Measurements from ENCODE around the gene ARL6IP4.

The ARL6IP4 gene

DNA sequence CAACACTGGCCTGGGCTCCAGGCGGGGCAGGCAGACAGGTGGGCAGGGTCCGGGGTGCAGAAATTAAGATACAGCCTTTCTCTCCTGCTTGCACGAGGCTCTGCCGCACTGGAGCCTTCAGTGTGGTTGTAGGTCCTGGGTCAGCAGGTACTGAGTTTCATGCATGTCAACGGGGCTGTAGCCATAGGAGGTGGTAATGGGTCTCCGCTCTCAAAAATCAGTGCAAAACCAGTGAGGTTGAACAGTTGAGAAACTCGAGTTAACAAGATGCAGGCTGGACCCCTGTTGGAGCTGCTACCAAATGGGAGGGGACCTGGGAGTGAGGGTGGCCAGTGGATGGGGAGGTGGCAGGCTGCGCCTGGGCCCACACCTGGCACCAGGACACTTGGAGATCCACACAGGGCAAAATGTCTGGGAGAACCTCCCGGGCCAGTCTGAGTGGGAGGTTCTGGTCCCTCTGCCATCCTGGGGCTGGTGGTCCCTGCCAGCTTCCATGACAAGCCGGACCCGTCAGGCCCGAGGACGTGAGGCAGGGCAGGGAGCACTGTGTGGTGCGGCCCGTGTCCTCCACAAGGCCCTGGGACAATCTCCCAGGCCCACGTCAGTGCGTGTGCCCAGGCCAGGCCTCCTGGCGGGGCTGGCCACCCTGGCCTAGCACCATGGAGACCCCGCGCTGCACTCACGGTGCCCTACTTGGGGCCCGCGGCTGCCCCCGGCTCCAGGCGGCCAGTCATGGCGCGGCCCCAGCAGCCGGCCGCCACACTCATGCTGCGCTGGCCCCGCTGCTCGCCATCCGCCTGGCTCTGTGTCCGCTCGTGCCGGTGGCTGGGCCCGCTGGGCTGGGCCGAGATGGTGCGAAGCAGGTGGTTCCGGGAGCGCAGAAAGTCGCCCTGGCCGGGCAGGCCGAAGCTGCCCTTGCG, 5.1 kb downstream of the ARL6IP4 start:
- H3K4me3 ChIP-seq (ENCODE audit: low read length), result no peak overlapping the region
- H3K27me3 ChIP-seq (ENCODE audit: insufficient read depth, low read length), result no peaks in the 10 kb centered on the region
- peaks cover 41% of the 10 kb centered on the region for H3K4me1 ChIP-seq (ENCODE audit: insufficient read depth, low read length)
- no peak overlapping the region for H2AFZ ChIP-seq (ENCODE audit: low read depth, low read length)
- no peaks in the 10 kb centered on the region for H3K9me3 ChIP-seq (ENCODE audit: low read length)
- H3K36me3 ChIP-seq (ENCODE audit: insufficient read depth, low read length), result peaks cover 28% of the 10 kb centered on the region

DNA sequence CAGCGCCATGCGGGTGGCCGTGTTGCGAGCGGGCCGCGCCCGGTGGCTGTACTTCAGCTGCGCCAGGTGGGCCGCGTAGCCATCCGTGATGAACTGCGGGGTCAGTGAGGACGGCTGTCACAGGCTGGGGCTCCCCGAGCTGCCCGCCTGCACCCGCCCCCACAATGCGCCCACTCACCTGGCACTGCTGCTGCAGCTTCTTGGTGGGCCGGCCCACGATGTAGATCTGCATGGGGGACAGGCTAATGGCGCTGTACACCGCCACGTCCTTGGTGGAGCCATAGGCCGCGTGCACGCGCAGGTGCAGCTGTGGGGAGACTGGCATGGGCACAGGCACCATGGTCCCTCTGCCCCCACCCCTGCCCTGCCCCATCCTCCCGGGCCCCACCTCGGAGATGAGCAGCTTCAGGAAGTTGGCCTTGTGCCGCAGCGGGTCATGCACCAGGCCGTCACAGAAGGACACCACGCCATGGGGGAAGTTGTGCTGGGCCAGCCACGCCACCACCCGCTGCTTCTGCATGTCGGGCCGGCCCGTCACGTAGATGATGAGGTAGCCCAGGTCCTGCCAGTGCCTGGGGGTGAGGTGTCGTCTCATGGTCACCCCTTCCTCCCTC, 5.9 kb downstream of the ARL6IP4 start:
- Histone ChIP-seq H3K36me3 (ENCODE audit: insufficient read depth, low read length) (peaks cover 28% of the 10 kb centered on the region), H3K9me3 (ENCODE audit: low read length) (no peaks in the 10 kb centered on the region), H3K4me1 (ENCODE audit: insufficient read depth, low read length) (peaks cover 38% of the 10 kb centered on the region), H3K4me3 (ENCODE audit: low read length) (no peak overlapping the region), H2AFZ (ENCODE audit: low read depth, low read length) (no peak overlapping the region), H3K27me3 (ENCODE audit: insufficient read depth, low read length) (no peaks in the 10 kb centered on the region)

DNA sequence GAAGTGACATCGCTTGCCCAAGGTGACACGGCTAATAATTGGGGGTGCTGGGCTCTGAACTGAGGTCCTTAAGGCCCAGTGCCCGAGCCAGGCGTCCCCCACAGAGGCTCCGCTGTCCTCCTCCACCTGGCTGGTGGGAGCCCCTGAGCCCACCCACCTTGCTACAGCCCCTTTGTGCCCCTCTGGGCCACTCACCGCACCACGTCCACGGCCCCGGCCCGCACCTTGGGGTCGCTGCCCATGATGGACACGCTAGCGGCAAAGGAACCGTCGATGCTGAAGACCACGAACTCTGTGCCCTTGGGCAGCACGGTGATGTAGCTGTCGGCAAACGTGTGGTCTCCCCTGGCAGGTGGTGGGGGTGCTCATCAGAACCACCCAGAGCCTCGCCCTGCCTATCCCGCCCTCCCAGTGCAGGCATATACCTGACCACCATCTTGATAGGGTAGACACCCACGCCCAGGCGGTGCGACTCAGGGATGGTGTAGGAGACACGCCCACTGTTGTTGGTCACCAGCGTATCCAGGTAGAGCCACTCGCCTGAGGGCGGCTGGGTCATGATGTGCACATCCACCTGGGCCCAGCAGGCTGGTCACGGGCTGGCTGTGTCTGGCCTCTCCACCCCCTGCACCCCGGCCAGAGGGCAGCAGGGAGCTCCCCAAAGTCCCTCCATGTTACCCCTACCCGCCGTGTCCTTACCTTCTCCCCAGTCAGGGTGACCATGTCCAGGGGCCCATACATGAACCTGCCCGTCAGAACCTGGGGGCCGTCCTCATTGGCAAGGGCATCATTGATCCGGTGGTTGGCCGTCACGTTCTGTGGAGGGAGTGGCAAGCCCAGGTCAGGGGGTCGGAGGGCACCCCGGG, 6.8 kb downstream of the ARL6IP4 start:
- Histone ChIP-seq H3K36me3 (ENCODE audit: insufficient read depth, low read length) (peaks cover 22% of the 10 kb centered on the region), H3K4me3 (ENCODE audit: low read length) (no peak overlapping the region)

DNA sequence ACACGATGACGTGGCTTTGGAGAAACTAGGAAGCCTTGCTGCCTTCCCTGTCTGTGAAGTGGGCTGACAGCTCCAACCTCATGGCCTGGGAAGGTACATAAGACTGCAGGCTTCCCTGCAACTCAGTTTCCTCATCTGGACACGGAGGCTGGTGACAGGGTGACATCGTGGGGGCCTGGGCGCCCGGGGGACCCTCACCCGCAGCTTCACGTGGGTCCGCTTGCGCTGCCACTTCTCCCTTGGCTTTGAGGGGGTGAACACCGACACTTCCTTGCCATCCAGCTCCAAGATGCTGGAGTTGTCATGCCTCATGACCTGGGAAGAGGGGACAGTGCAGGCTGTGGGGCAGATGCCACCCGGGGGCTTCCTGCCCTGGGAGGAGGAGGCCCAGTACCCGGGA, 7.6 kb downstream of the ARL6IP4 start:
- Histone ChIP-seq H3K36me3 (ENCODE audit: insufficient read depth, low read length) (peaks cover 17% of the 10 kb centered on the region), H3K27me3 (ENCODE audit: insufficient read depth, low read length) (no peaks in the 10 kb centered on the region), H3K4me3 (ENCODE audit: low read length) (no peak overlapping the region), H3K9me3 (ENCODE audit: low read length) (no peaks in the 10 kb centered on the region), H2AFZ (ENCODE audit: low read depth, low read length) (no peak overlapping the region), H3K4me1 (ENCODE audit: insufficient read depth, low read length) (peaks cover 24% of the 10 kb centered on the region)

More for the DNA sequence above, 6.8 kb downstream of the ARL6IP4 start:
- Histone ChIP-seq H3K9me3 (ENCODE audit: low read length) (no peaks in the 10 kb centered on the region), H3K27me3 (ENCODE audit: insufficient read depth, low read length) (no peaks in the 10 kb centered on the region), H3K4me1 (ENCODE audit: insufficient read depth, low read length) (peaks cover 28% of the 10 kb centered on the region), H2AFZ (ENCODE audit: low read depth, low read length) (no peak overlapping the region)

DNA sequence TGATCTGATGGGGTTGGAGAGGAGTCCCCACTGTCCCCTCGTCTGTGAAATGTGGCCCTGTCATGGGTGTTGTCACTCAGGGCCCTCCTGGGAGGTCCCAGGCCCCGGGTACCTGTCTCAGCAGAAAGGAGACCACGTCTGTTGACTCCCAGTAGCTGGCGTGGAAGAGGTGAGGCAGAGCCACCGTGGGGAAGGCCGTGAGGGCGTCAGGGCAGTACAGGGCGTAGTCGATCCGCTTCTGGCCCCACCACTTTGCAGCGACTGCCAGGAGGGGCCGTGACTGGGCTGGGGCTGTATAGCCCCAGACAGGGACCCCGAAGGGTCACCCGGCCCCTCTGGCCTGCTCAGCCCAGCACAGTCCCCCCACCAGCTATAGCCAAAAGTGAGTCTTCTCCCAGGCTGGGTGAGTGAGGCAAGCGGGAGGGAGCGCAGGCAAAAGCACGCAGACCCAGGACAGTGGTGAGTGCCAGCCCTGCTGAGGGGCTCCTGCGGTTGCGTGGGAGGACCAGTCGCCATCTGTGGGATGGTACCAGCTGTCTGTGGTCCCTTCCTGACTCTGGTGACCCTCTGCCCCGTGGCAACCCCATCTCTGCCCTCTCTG, 8.2 kb downstream of the ARL6IP4 start:
- Histone ChIP-seq H3K27me3 (ENCODE audit: insufficient read depth, low read length) (no peaks in the 10 kb centered on the region), H3K9me3 (ENCODE audit: low read length) (no peaks in the 10 kb centered on the region), H2AFZ (ENCODE audit: low read depth, low read length) (no peak overlapping the region), H3K4me1 (ENCODE audit: insufficient read depth, low read length) (peaks cover 18% of the 10 kb centered on the region), H3K4me3 (ENCODE audit: low read length) (no peak overlapping the region), H3K36me3 (ENCODE audit: insufficient read depth, low read length) (peaks cover 13% of the 10 kb centered on the region)

DNA sequence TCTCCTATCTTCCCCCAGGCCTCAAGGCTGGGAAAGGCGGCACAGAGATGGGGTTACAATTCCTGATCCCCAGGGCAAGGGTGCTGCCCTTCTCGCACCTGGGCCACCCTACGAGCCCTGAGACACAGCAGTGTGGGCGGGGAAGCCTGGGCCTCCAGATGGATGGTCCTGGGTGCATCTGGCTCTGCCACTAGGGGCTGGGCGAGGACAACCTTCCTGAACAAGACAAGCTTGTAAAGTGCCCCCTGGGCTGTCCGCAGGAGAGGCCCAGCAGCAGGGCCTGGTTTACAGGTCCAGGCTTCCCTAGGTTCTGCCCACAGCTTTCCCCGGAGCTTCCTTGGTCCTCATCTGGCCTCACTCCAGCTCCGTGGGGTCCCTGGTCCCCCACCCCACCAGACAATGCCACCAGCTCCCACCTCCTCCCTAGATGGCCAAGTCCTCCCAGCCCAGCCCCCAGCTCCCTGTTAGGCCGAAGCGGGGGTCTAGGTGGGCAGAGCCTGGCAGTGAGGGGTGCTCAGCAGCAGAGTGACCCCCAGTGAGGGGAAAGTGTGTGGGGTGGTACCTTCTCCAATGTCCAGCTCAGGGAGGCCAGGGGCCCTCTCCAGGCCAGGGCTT, 8.9 kb downstream of the ARL6IP4 start:
- Histone ChIP-seq H3K4me3 (ENCODE audit: low read length) (no peak overlapping the region), H3K36me3 (ENCODE audit: insufficient read depth, low read length) (peaks cover 13% of the 10 kb centered on the region), H2AFZ (ENCODE audit: low read depth, low read length) (no peak overlapping the region), H3K4me1 (ENCODE audit: insufficient read depth, low read length) (peaks cover 12% of the 10 kb centered on the region), H3K9me3 (ENCODE audit: low read length) (no peaks in the 10 kb centered on the region), H3K27me3 (ENCODE audit: insufficient read depth, low read length) (no peaks in the 10 kb centered on the region)

DNA sequence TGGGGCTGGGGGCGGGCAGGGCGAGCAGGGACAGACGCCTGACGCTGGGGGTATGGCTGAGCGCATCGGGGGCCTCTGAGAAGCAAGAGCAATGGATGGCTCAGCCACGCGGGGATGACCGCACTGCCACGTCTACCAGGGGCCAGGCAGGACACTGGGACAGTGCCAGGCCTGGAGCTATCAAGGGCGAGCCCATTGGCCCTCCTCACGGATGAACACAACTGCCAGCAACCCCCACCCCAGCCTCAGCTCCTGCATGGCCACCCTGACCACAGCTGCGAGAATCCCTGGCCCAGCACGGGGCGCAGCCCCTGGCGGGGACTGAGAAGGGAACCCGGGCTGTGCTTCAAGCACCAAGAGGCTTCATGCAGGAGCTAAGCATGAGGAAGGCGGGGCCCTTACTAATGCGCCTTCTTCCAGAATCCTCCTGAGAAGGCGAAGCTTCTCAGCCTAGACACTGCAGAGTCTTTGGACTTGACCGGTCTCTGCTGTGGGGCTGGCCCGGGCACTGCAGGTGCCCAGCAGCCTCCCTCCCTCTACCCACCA, 9.5 kb downstream of the ARL6IP4 start:
- Histone ChIP-seq H2AFZ (ENCODE audit: low read depth, low read length) (no peak overlapping the region), H3K4me3 (ENCODE audit: low read length) (no peak overlapping the region), H3K4me1 (ENCODE audit: insufficient read depth, low read length) (peaks cover 6% of the 10 kb centered on the region), H3K27me3 (ENCODE audit: insufficient read depth, low read length) (no peaks in the 10 kb centered on the region), H3K36me3 (ENCODE audit: insufficient read depth, low read length) (peaks cover 13% of the 10 kb centered on the region), H3K9me3 (ENCODE audit: low read length) (no peaks in the 10 kb centered on the region)

DNA sequence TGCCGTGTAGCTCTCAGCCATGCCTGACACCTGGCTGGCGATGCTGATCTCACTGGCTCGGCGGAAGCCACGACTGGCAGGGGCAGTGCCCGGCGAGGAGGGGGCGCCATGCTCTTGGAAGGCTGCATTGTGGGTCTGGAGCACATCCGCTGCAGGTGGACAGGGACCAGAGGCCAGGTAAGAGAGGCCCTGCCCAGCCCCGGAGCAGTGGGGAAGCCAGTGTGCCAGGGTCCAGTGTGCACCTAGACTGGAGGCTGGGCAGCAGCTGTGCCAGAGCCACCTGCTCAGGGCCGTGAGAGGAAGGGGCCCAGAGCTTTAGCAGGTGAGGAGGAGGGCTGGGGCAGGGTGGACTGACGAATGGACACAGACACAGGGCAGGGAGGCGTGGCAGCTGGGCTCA, 10.1 kb downstream of the ARL6IP4 start:
- Histone ChIP-seq H3K4me1 (ENCODE audit: insufficient read depth, low read length) (no peaks in the 10 kb centered on the region), H3K36me3 (ENCODE audit: insufficient read depth, low read length) (peaks cover 13% of the 10 kb centered on the region), H3K9me3 (ENCODE audit: low read length) (no peaks in the 10 kb centered on the region), H3K4me3 (ENCODE audit: low read length) (no peak overlapping the region), H3K27me3 (ENCODE audit: insufficient read depth, low read length) (no peaks in the 10 kb centered on the region), H2AFZ (ENCODE audit: low read depth, low read length) (no peak overlapping the region)

DNA sequence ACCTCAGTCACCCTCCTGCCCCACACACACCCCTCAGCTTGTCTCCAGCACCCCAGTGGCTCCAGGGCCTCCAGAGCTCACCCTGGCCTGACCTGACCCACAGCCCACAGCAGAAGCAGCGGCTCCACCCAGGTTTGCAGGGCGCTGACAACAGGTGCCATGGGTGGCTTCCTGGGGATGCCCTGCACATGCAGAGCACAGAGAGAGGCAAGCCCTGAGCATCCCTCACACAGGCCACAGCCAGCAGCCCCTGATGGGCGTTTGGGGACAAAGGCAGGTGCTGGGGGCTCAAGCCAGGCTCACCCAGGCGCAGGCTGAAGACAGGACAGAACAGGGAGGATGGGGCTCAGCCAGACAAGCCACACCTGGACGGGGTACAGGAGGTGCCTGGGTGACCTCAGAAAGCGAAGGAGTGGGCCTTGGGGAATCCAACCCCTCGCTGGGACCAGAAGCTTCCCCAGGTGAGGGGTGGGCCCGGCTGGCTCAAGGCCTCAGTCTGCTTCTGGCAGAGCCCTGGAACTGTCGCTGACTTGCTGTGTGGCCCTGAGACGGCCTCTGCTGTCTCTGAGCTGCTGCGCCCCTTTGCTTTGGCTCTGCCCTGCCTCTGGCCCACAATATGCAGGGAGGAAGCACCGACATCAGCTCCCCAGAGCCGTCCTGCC, 10.6 kb downstream of the ARL6IP4 start:
- Histone ChIP-seq H3K9me3 (ENCODE audit: low read length) (no peaks in the 10 kb centered on the region), H3K36me3 (ENCODE audit: insufficient read depth, low read length) (peaks cover 13% of the 10 kb centered on the region), H3K4me1 (ENCODE audit: insufficient read depth, low read length) (no peaks in the 10 kb centered on the region), H3K27me3 (ENCODE audit: insufficient read depth, low read length) (no peaks in the 10 kb centered on the region), H2AFZ (ENCODE audit: low read depth, low read length) (no peak overlapping the region), H3K4me3 (ENCODE audit: low read length) (no peak overlapping the region)

DNA sequence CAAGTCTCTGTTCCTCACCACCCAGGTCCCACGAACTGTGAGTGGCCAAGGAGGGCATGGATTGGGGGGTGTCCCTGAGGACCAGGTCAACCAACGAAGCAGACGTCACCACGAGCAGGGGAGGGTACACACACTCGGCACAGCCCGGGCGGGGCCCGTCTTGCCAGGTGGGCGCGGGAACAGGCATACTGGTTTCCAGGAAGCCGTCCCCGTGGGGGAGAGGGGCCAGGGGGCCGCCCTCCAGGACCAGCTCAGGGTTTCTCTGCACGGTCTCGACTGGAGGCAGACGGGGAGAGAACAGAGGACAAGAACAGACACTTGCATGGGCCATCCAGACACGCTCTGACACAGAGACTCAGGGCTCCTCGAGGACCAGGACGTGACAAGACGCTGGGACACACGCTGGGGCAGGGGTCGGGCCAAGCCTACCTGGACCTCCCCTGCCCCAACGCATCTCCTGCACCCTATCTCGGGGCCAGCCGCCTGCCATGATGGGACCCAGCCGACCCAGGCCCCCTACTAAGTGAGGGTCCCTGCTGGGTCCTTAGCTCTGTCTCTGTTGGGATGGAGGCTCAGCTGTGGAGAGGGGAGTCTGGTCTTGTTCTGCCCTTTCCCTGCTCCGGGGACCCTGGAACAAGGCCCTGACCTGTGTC, 11.3 kb downstream of the ARL6IP4 start:
- Histone ChIP-seq H3K27me3 (ENCODE audit: insufficient read depth, low read length) (no peaks in the 10 kb centered on the region), H3K4me3 (ENCODE audit: low read length) (no peak overlapping the region), H3K4me1 (ENCODE audit: insufficient read depth, low read length) (no peaks in the 10 kb centered on the region), H3K36me3 (ENCODE audit: insufficient read depth, low read length) (peaks cover 10% of the 10 kb centered on the region), H2AFZ (ENCODE audit: low read depth, low read length) (no peak overlapping the region), H3K9me3 (ENCODE audit: low read length) (no peaks in the 10 kb centered on the region)

DNA sequence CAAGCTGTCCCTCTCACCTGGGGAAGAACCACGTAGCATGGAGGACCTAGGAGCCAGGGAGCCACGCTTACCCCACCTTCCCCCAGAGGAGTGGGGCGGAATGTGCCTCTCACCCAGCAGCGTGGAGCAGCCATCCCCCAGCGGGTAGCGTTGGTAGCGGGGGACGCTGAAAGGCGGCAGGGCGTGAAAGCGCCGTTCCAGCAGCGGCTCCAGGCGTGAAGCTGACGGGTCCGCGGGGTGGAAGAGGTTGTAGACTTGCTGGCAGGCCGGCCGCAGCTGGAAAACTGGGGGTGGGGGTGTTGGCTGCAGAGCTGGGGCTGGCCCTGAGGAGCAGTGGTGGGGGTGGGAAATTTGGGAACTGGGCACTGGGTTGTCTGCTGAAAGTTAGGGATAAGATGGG, 11.9 kb downstream of the ARL6IP4 start:
- Histone ChIP-seq H3K4me1 (ENCODE audit: insufficient read depth, low read length) (no peaks in the 10 kb centered on the region), H2AFZ (ENCODE audit: low read depth, low read length) (no peak overlapping the region), H3K4me3 (ENCODE audit: low read length) (no peak overlapping the region), H3K27me3 (ENCODE audit: insufficient read depth, low read length) (no peaks in the 10 kb centered on the region), H3K9me3 (ENCODE audit: low read length) (no peaks in the 10 kb centered on the region), H3K36me3 (ENCODE audit: insufficient read depth, low read length) (peaks cover 7% of the 10 kb centered on the region)
